ENCODE data around the gene ATP7A.

- TF ChIP-seq CTCF (IDR thresholded peaks at IDR 0.05), result no peak
- no peak for TF ChIP-seq POLR2A (IDR thresholded peaks at IDR 0.05)
Measured at GRCh38 chrX:78019586-78020483, 109.3 kb downstream of the ATP7A start.
